CD14-positive monocyte (primary cell): ENCODE results near the gene NOP14. TPM values are rescaled to one million over a fixed set of nuclear protein-coding genes. Genes with fewer than 3 reads are reported as not detected.

Experiments used
- DNase-seq, 3 donors: peaks; one replicate each; pipeline ENCODE4 v3.0.0-alpha.2; 2011 to 2022
- H2AFZ ChIP-seq: 2 replicates; pipeline ENCODE4 v1.6.0; 2012; ENCODE audit warnings: mild to moderate bottlenecking, low read depth, low read length, inconsistent platforms; ENCODE audit not compliant: insufficient read depth, poor library complexity, severe bottlenecking
- H3K27ac ChIP-seq, 2 donors: 1 replicate in 1 of 2; 2 replicates in 1 of 2; pipeline ENCODE4 v1.5.1; 2012 to 2013; ENCODE audit warnings: low read length in 2 of 2, control low read depth in 1 of 2, inconsistent platforms in 1 of 2, low read depth in 1 of 2, mild to moderate bottlenecking in 1 of 2
- H3K27me3 ChIP-seq, 2 donors: one replicate each; pipeline versions ENCODE4 v1.6.0 to v1.6.1; 2011 to 2013; ENCODE audit warnings: low read length in 2 of 2; ENCODE audit not compliant: control insufficient read depth in 2 of 2, insufficient read depth in 2 of 2
- H3K36me3 ChIP-seq, 2 donors: replicated peaks in 1 of 2; 1 replicate in 1 of 2; 2 replicates in 1 of 2; pipeline versions ENCODE4 v1.5.1 to v1.6.1; 2012 to 2013; ENCODE audit warnings: low read length in 2 of 2, control low read depth in 1 of 2, inconsistent platforms in 1 of 2, mild to moderate bottlenecking in 1 of 2; ENCODE audit not compliant: insufficient read depth in 2 of 2, control insufficient read depth in 1 of 2
- H3K4me1 ChIP-seq, 2 donors: 1 replicate in 1 of 2; 2 replicates in 1 of 2; pipeline versions ENCODE4 v1.5.1 to v1.6.1; 2012 to 2013; ENCODE audit warnings: low read length in 2 of 2, control low read depth in 1 of 2, inconsistent platforms in 1 of 2, mild to moderate bottlenecking in 1 of 2, moderate library complexity in 1 of 2; ENCODE audit not compliant: insufficient read depth in 2 of 2, control insufficient read depth in 1 of 2
- H3K4me2 ChIP-seq: replicated peaks from 2 replicates; pipeline ENCODE3; 2012; ENCODE audit warnings: low read length, moderate library complexity, mild to moderate bottlenecking; ENCODE audit not compliant: poor library complexity, severe bottlenecking; ENCODE audit errors: extremely low read depth
- H3K4me3 ChIP-seq, 3 experiments: fragments of 200-600 bp in 1 of 3; sonication (generic) in 1 of 3; replicated peaks in 1 of 3; 1 replicate in 2 of 3; 2 replicates in 1 of 3; pipeline ENCODE4 v1.5.1; 2011 to 2013; ENCODE audit warnings: low read length in 3 of 3, mild to moderate bottlenecking in 3 of 3, control low read depth in 2 of 3, low read depth in 2 of 3, inconsistent platforms in 1 of 3, moderate library complexity in 1 of 3
- H3K79me2 ChIP-seq: 2 replicates; pipeline ENCODE4 v1.6.0; 2012; ENCODE audit warnings: mild to moderate bottlenecking, control low read depth, inconsistent platforms, low read length, moderate library complexity; ENCODE audit not compliant: insufficient read depth
- H3K9ac ChIP-seq: 2 replicates; pipeline ENCODE4 v1.6.0; 2017; ENCODE audit warnings: low read length, mild to moderate bottlenecking; ENCODE audit not compliant: insufficient read depth, poor library complexity, severe bottlenecking
- H3K9me3 ChIP-seq, 2 donors: replicated peaks in 1 of 2; 1 replicate in 1 of 2; 2 replicates in 1 of 2; pipeline versions ENCODE4 v1.5.1 to v1.6.1; 2012 to 2013; ENCODE audit warnings: low read length in 2 of 2, control low read depth in 1 of 2; ENCODE audit not compliant: control insufficient read depth in 1 of 2, insufficient read depth in 1 of 2
- H4K20me1 ChIP-seq: 2 replicates; pipeline ENCODE4 v1.6.0; 2012; ENCODE audit warnings: mild to moderate bottlenecking, low read length, control low read depth, moderate library complexity; ENCODE audit not compliant: insufficient read depth
- H3K27ac Mint-ChIP-seq, 7 donors: one replicate each; pipeline ENCODE4 v1.8.0; 2020; ENCODE audit warnings: mild to moderate bottlenecking in 7 of 7, mixed read lengths in 7 of 7, moderate library complexity in 6 of 7, inconsistent platforms in 2 of 7
- H3K27me3 Mint-ChIP-seq, 3 donors: one replicate each; pipeline ENCODE4 v1.8.0; 2021 to 2022; ENCODE audit warnings: low read depth in 3 of 3, mild to moderate bottlenecking in 3 of 3, mixed read lengths in 3 of 3, moderate library complexity in 3 of 3, inconsistent platforms in 1 of 3
- H3K36me3 Mint-ChIP-seq, 2 donors: one replicate each; pipeline ENCODE4 v1.8.0; 2020; ENCODE audit warnings: mixed read lengths in 2 of 2, inconsistent platforms in 1 of 2, mild to moderate bottlenecking in 1 of 2
- H3K4me1 Mint-ChIP-seq: one replicate; pipeline ENCODE4 v1.8.0; 2020; ENCODE audit warnings: mild to moderate bottlenecking, mixed read lengths
- H3K4me3 Mint-ChIP-seq, 2 donors: one replicate each; pipeline ENCODE4 v1.8.0; 2020; ENCODE audit warnings: mild to moderate bottlenecking in 2 of 2, mixed read lengths in 2 of 2, moderate library complexity in 1 of 2
- H3K9me3 Mint-ChIP-seq, 7 donors: one replicate each; pipeline ENCODE4 v1.8.0; 2020 to 2022; ENCODE audit warnings: mixed read lengths in 7 of 7, mild to moderate bottlenecking in 6 of 7, moderate library complexity in 6 of 7, inconsistent platforms in 2 of 7
- CTCF ChIP-seq: fragments of 200-600 bp; IDR thresholded peaks from one replicate; pipeline ENCODE4 v1.8.0; 2022; ENCODE audit warnings: antibody characterized with exemption, mild to moderate bottlenecking
- WGBS: methylation state at CpG from one replicate; pipeline ENCODE4 v1.1.5; 2013; ENCODE audit warnings: missing lambda C conversion rate; ENCODE audit not compliant: insufficient coverage; 5-methylcytosine and 5-hydroxymethylcytosine counted together
- intact Hi-C, 2 donors: fragments of 100-400 bp; cut with micrococcal nuclease; formaldehyde crosslinking; loops; one replicate each; pipeline versions ENCODE4 v1.15.0 to v1.15.1; 2023
- polyA plus RNA-seq, 3 donors: library from polyadenylated mRNA; depleted of rRNA in 1 of 3; unstranded in 2 of 3; stranded (reverse) in 1 of 3; fragments of 300-500 nt in 2 of 3; fragments of >200 nt in 1 of 3; fragmentation: Illumina TruSeq in 2 of 3; gene quantifications; 1 replicate in 2 of 3; 2 replicates in 1 of 3; pipeline ENCODE4 v1.2.3, GENCODE V29; 2012 to 2021

The NOP14 gene
- polyA plus RNA-seq, 3 donors = 3.9 to 6.2 (median 4.3) TPM

GRCh38 chr4:2905544-2905943 is 57.7 kb downstream of the NOP14 start:
- Histone ChIP-seq H2AFZ (no peak overlapping the region), H3K36me3 (peaks cover 94 to 98% of the 10 kb centered on the region in 2 donors), H3K27me3 (no peaks in the 10 kb centered on the region), H3K27ac (no peak overlapping the region), H3K9me3 (no peaks in the 10 kb centered on the region), H4K20me1 (peaks cover 20% of the 10 kb centered on the region), H3K9ac (no peak overlapping the region), H3K4me3 (no peak overlapping the region), H3K79me2 (no peaks in the 10 kb centered on the region), H3K4me2 (no peak overlapping the region), H3K4me1 (no peaks in the 10 kb centered on the region)
- Mint-ChIP-seq H3K4me3 (no peak overlapping the region), H3K9me3 (no peaks in the 10 kb centered on the region), H3K27me3 (peaks cover 0 to 2% (median 0%) of the 10 kb centered on the region in 3 donors), H3K27ac (peak overlapping the region in 3 of 7 donors; percentile 4 to 52 (median 27)), H3K4me1 (no peaks in the 10 kb centered on the region), H3K36me3 (peaks cover 87 to 95% of the 10 kb centered on the region in 2 donors)
- 96% methylated on average over 11 of the region's 13 CpGs for WGBS
- no peak for DNase-seq
- TF ChIP-seq CTCF = no peak
- intact Hi-C loops = no loop called here

- Histone ChIP-seq H3K9ac (no peak overlapping the region), H3K79me2 (no peaks in the 10 kb centered on the region), H3K4me1 (no peaks in the 10 kb centered on the region), H3K36me3 (peaks cover 91 to 97% of the 10 kb centered on the region in 2 donors), H4K20me1 (peaks cover 13% of the 10 kb centered on the region), H3K4me3 (no peak overlapping the region), H3K27me3 (no peaks in the 10 kb centered on the region), H3K27ac (no peak overlapping the region), H3K4me2 (no peak overlapping the region), H3K9me3 (no peaks in the 10 kb centered on the region), H2AFZ (no peak overlapping the region)
- DNase-seq = no peak
- intact Hi-C loops = no loop called here
- no peak overlapping the region for H3K4me3 Mint-ChIP-seq
- no peak for TF ChIP-seq CTCF
- H3K4me1 Mint-ChIP-seq = no peaks in the 10 kb centered on the region
- peak overlapping the region in 1 of 7 donors; percentile 63 for H3K27ac Mint-ChIP-seq
- H3K27me3 Mint-ChIP-seq = no peaks in the 10 kb centered on the region
- H3K9me3 Mint-ChIP-seq = no peaks in the 10 kb centered on the region
- WGBS = 100% methylated on average over 2 of the region's 2 CpGs
- peaks cover 88 to 93% of the 10 kb centered on the region in 2 donors for H3K36me3 Mint-ChIP-seq
Observed at GRCh38 chr4:2902126-2902525, 61.1 kb downstream of the NOP14 start.
